GM21825 (cell line): ENCODE measurements around the gene FHAD1.

Source experiments
- ATAC-seq: cut with Tn5 transposase; IDR thresholded peaks from one replicate; pipeline ENCODE4 v1.9.1; 2021; ENCODE audit warnings: mild to moderate bottlenecking, moderate library complexity; ENCODE audit not compliant: unreplicated experiment

FHAD1 gene

GRCh38 chr1:15390667-15391066, 143.6 kb downstream of the FHAD1 start:
- no peak for ATAC-seq

GRCh38 chr1:15391366-15391765, 144.3 kb downstream of the FHAD1 start:
- ATAC-seq, result no peak

GRCh38 chr1:15393475-15394257, 146.6 kb downstream of the FHAD1 start:
- no peak for ATAC-seq

- ATAC-seq, result no peak
Observed at GRCh38 chr1:15394258-15394690, 147.3 kb downstream of the FHAD1 start.

- ATAC-seq, result no peak
Observed at GRCh38 chr1:15397236-15397635, 150.2 kb downstream of the FHAD1 start.

- ATAC-seq, result no peak
Observed at GRCh38 chr1:15399710-15400109, 152.7 kb downstream of the FHAD1 start.

- ATAC-seq, result no peak
Observed at GRCh38 chr1:15400627-15401026, 153.6 kb downstream of the FHAD1 start.

- no peak for ATAC-seq
Observed at GRCh38 chr1:15401391-15402055, 154.5 kb downstream of the FHAD1 start.

GRCh38 chr1:15402809-15403450, 155.9 kb downstream of the FHAD1 start:
- no peak for ATAC-seq

- no peak for ATAC-seq
Observed at GRCh38 chr1:15403962-15404580, 157.0 kb downstream of the FHAD1 start.

- no peak for ATAC-seq
Observed at GRCh38 chr1:15405106-15405850, 158.3 kb downstream of the FHAD1 start.

- no peak for ATAC-seq
Observed at GRCh38 chr1:15406614-15407559, 159.9 kb downstream of the FHAD1 start.

GRCh38 chr1:15407580-15407979, 160.6 kb downstream of the FHAD1 start:
- ATAC-seq, result no peak

- no peak for ATAC-seq
Observed at GRCh38 chr1:15408890-15409387, 161.9 kb downstream of the FHAD1 start.

GRCh38 chr1:15409388-15410222, 162.6 kb downstream of the FHAD1 start, which contains the start of gene EFHD2:
TSS of gene EFHD2 (plus strand) at chr1:15409888. CDS start at chr1:15409972, 84 bp downstream.
- ATAC-seq, result peak; percentile 56

- ATAC-seq, result peak; percentile 6
Observed at GRCh38 chr1:15410223-15410883, 163.3 kb downstream of the FHAD1 start.

- no peak for ATAC-seq
Observed at GRCh38 chr1:15410884-15411245, 163.8 kb downstream of the FHAD1 start.

- ATAC-seq, result peak; percentile 45
Observed at GRCh38 chr1:15411593-15412137, 164.6 kb downstream of the FHAD1 start.
